Uterus (tissue), 2 donors: ENCODE measurements around the gene NOTO.

Experiments used
- CTCF ChIP-seq, 4 experiments: fragments of 200-600 bp in 2 of 4; fragments of 450-650 bp in 2 of 4; sonication (generic) in 2 of 4; IDR thresholded peaks; one replicate each; pipeline ENCODE4 v1.5.1; 2016 to 2019; ENCODE audit warnings: antibody characterized with exemption in 4 of 4, mild to moderate bottlenecking in 2 of 4, moderate library complexity in 1 of 4
- POLR2A ChIP-seq, 2 donors: fragments of 450-650 bp; IDR thresholded peaks; one replicate each; pipeline ENCODE4 v1.6.1; 2016; ENCODE audit warnings: antibody characterized with exemption in 2 of 2, mild to moderate bottlenecking in 1 of 2, moderate library complexity in 1 of 2

GRCh38 chr2:73258913-73259215 is 56.5 kb downstream of the NOTO start:
- no peak for TF ChIP-seq CTCF (IDR thresholded peaks at IDR 0.05)
- no peak for TF ChIP-seq POLR2A (IDR thresholded peaks at IDR 0.05)
